HepG2 (cell line): ENCODE measurements around the gene HPD. TPM values are rescaled to one million over a fixed set of nuclear protein-coding genes. Genes with fewer than 3 reads are reported as not detected.

Experiments
- ARID5B ChIP-seq: IDR thresholded peaks from 2 replicates; pipeline ENCODE4 v1.4.0; 2020; ENCODE audit warnings: mild to moderate bottlenecking, missing genetic modification reagents
- CAMTA2 ChIP-seq: sonication (generic); formaldehyde crosslinking; IDR thresholded peaks from 2 replicates; pipeline ENCODE4 v1.4.0; 2020; ENCODE audit warnings: mild to moderate bottlenecking, missing genetic modification reagents, borderline replicate concordance
- EHMT2 ChIP-seq: fragments of 200-600 bp; sonication (generic); IDR thresholded peaks from 2 replicates; pipeline ENCODE4 v1.7.0; 2017; ENCODE audit warnings: antibody characterized with exemption, low read depth, low read length, borderline replicate concordance
- GATAD2A ChIP-seq: IDR thresholded peaks from 2 replicates; pipeline ENCODE4 v1.6.1; 2016
- GPBP1L1 ChIP-seq: sonication (generic); formaldehyde crosslinking; IDR thresholded peaks from 2 replicates; pipeline ENCODE4 v1.5.0; 2020; ENCODE audit warnings: mild to moderate bottlenecking, missing genetic modification reagents
- HNRNPK ChIP-seq: fragments of 200-400 bp; formaldehyde crosslinking; IDR thresholded peaks from 2 replicates; pipeline ENCODE4 v1.6.1; 2018; ENCODE audit warnings: low read length, low read depth, moderate library complexity, mild to moderate bottlenecking; ENCODE audit not compliant: poor library complexity, severe bottlenecking
- IKZF1 ChIP-seq: fragments of 450-650 bp; IDR thresholded peaks from 2 replicates; pipeline ENCODE4 v1.7.1; 2016
- KIAA2018 ChIP-seq: sonication (generic); formaldehyde crosslinking; IDR thresholded peaks from 2 replicates; pipeline ENCODE4 v1.5.0; 2020; ENCODE audit warnings: mild to moderate bottlenecking, missing genetic modification reagents, borderline replicate concordance
- PAF1 ChIP-seq: IDR thresholded peaks from 2 replicates; pipeline ENCODE4 v1.6.1; 2016; ENCODE audit warnings: missing genetic modification reagents, missing compliant biosample characterization
- REPIN1 ChIP-seq: sonication (generic); formaldehyde crosslinking; IDR thresholded peaks from 2 replicates; pipeline ENCODE4 v1.8.0; 2022; ENCODE audit warnings: missing genetic modification reagents, low read depth, mild to moderate bottlenecking, borderline replicate concordance
- SAFB2 ChIP-seq: sonication (generic); formaldehyde crosslinking; IDR thresholded peaks from 2 replicates; pipeline ENCODE4 v1.5.1; 2020; ENCODE audit warnings: missing genetic modification reagents, low read depth, mild to moderate bottlenecking, borderline replicate concordance
- SOX13 ChIP-seq, 3 experiments: fragments of 450-650 bp in 1 of 3; sonication (generic) in 1 of 3; formaldehyde crosslinking in 1 of 3; IDR thresholded peaks in 2 of 3; conservative IDR thresholded peaks in 1 of 3; 2 replicates each; pipeline versions ENCODE4 v1.5.0 to v1.6.1; 2016 to 2020; ENCODE audit warnings: antibody characterized with exemption in 1 of 3, mild to moderate bottlenecking in 1 of 3, missing compliant biosample characterization in 1 of 3, missing genetic modification reagents in 1 of 3, moderate library complexity in 1 of 3
- ZNF740 ChIP-seq: sonication (generic); formaldehyde crosslinking; IDR thresholded peaks from 2 replicates; pipeline ENCODE4 v1.4.0; 2020; ENCODE audit warnings: missing genetic modification reagents
- polyA plus RNA-seq, 8 experiments: library from polyadenylated mRNA; depleted of rRNA in 3 of 8; stranded (reverse) in 7 of 8; unstranded in 1 of 8; fragments of >200 nt; fragmentation: Illumina TruSeq in 4 of 8; extraction: Trizol in 4 of 8; gene quantifications; 2 replicates each; pipeline versions ENCODE4 v1.2.1 to v1.2.3, GENCODE V29; 2011 to 2016; ENCODE audit warnings: low read depth in 4 of 8, missing spikeins in 1 of 8, mixed read lengths in 1 of 8; ENCODE audit not compliant: insufficient read depth in 1 of 8
- total RNA-seq, 5 experiments: library from RNA; depleted of rRNA; stranded (reverse); fragments of >200 nt; fragmentation: Illumina TruSeq; extraction: Trizol; gene quantifications; 2 replicates each; pipeline ENCODE4 v1.2.3, GENCODE V29; 2016; ENCODE audit warnings: low read depth in 1 of 5

HPD gene
- total and polyA plus RNA-seq, 2 of the 13 experiments (the other 11 are each of a cell fraction or from before 2014, with no cell fraction given) = 120 to 195 TPM

- TF ChIP-seq GATAD2A = peak; percentile 79; the same call in 1 of the 2 replicates
- TF ChIP-seq HNRNPK = no peak
- no peak for TF ChIP-seq CAMTA2 (CRISPR knock-in tag)
- no peak for TF ChIP-seq SOX13 (IDR thresholded peaks at IDR 0.05)
- TF ChIP-seq SOX13 (CRISPR knock-in tag; conservative IDR thresholded peaks at IDR 0.05 in 1 of 2, IDR thresholded peaks at IDR 0.05 in 1 of 2) = peak in 1 of 2 experiments; percentile 49; a peak in 2 of 4 replicates
- no peak for TF ChIP-seq PAF1 (CRISPR knock-in tag)
- peak; percentile 78; the same call in 1 of the 2 replicates for TF ChIP-seq ARID5B (CRISPR knock-in tag)
- no peak for TF ChIP-seq KIAA2018 (CRISPR knock-in tag)
- no peak for TF ChIP-seq EHMT2
- no peak for TF ChIP-seq GPBP1L1 (CRISPR knock-in tag)
- peak; percentile 46; the same call in 1 of the 2 replicates for TF ChIP-seq REPIN1
- no peak for TF ChIP-seq ZNF740 (CRISPR knock-in tag)
- TF ChIP-seq IKZF1 = no peak
- TF ChIP-seq SAFB2 (CRISPR knock-in tag) = peak; percentile 84; the same call in 1 of the 2 replicates
These were observed 1.1 kb downstream of the HPD start (continued) for GRCh38 chr12:121857322-121858246.
